Neural crest cell (in vitro differentiated cells): ENCODE measurements around the gene MTRFR. TPM values are rescaled to one million over a fixed set of nuclear protein-coding genes. Genes with fewer than 3 reads are reported as not detected.

Experiments used
- DNase-seq: peaks from one replicate; pipeline ENCODE4 v3.0.0; 2021; ENCODE audit warnings: low read depth, mixed read lengths, low spot score
- H3K27ac Mint-ChIP-seq: one replicate; pipeline ENCODE4 v1.8.0; 2021; ENCODE audit warnings: mild to moderate bottlenecking, mixed read lengths; ENCODE audit not compliant: unreplicated experiment
- H3K27me3 Mint-ChIP-seq: 2 replicates; pipeline ENCODE4 v1.8.0; 2021; ENCODE audit warnings: low read depth, mild to moderate bottlenecking, mixed read lengths
- H3K36me3 Mint-ChIP-seq: 2 replicates; pipeline ENCODE4 v1.8.0; 2021; ENCODE audit warnings: low read depth, mild to moderate bottlenecking, mixed read lengths
- H3K4me1 Mint-ChIP-seq: 2 replicates; pipeline ENCODE4 v1.8.0; 2021; ENCODE audit warnings: mixed read lengths
- H3K4me3 Mint-ChIP-seq: one replicate; pipeline ENCODE4 v1.8.0; 2021; ENCODE audit warnings: mild to moderate bottlenecking, mixed read lengths
- H3K9me3 Mint-ChIP-seq: 2 replicates; pipeline ENCODE4 v1.8.0; 2021; ENCODE audit warnings: mixed read lengths
- total RNA-seq: library from RNA; stranded (reverse); gene quantifications from 2 replicates; pipeline ENCODE4 v1.2.1, GENCODE V29; 2021
- TF ChIP-seq, protein P1 (sequence below): fragments of 200-600 bp; sonication (generic); conservative IDR thresholded peaks from 2 replicates; pipeline ENCODE4 v1.5.0; 2021; ENCODE audit warnings: antibody characterized with exemption, mild to moderate bottlenecking

Gene MTRFR
- total RNA-seq, 1 donor from 2014 or later, result 19.0 TPM

GRCh38 chr12:123223241-123223668 lies 10.0 kb upstream of the MTRFR start:
- no peak for DNase-seq
- Mint-ChIP-seq H3K4me1 (peaks cover 9% of the 10 kb centered on the region), H3K9me3 (no peaks in the 10 kb centered on the region), H3K27ac (no peak overlapping the region), H3K27me3 (no peaks in the 10 kb centered on the region), H3K4me3 (no peak overlapping the region), H3K36me3 (peaks cover 2% of the 10 kb centered on the region)
- TF ChIP-seq, protein P1, sequence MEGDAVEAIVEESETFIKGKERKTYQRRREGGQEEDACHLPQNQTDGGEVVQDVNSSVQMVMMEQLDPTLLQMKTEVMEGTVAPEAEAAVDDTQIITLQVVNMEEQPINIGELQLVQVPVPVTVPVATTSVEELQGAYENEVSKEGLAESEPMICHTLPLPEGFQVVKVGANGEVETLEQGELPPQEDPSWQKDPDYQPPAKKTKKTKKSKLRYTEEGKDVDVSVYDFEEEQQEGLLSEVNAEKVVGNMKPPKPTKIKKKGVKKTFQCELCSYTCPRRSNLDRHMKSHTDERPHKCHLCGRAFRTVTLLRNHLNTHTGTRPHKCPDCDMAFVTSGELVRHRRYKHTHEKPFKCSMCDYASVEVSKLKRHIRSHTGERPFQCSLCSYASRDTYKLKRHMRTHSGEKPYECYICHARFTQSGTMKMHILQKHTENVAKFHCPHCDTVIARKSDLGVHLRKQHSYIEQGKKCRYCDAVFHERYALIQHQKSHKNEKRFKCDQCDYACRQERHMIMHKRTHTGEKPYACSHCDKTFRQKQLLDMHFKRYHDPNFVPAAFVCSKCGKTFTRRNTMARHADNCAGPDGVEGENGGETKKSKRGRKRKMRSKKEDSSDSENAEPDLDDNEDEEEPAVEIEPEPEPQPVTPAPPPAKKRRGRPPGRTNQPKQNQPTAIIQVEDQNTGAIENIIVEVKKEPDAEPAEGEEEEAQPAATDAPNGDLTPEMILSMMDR, result no peak

DNA sequence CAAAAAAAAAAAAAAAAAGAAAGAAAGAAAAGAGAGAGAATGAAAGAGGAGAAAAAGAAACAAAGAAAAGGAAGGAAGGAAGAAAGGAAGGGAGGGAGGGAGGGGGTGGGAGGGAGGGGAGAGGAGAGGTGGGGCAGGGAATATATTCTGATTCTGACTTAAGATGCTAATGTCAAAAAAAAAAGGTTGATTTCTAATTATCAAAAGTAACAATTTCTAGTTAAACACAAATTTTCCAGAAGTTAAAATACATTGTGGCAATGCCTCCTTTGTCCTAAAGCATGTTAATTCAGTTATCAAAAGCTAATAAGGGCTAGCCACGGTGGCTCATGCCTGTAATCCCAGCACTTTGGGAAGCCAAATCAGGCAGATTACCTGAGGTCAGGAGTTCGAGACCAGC lies 7.8 kb upstream of the MTRFR start:
- Mint-ChIP-seq H3K9me3 (no peaks in the 10 kb centered on the region), H3K36me3 (peaks cover 2% of the 10 kb centered on the region), H3K27ac (no peak overlapping the region), H3K4me3 (no peak overlapping the region), H3K27me3 (no peaks in the 10 kb centered on the region), H3K4me1 (peaks cover 21% of the 10 kb centered on the region)
- no peak for DNase-seq
- TF ChIP-seq, protein P1, result no peak

- H3K36me3 Mint-ChIP-seq, result peaks cover 2% of the 10 kb centered on the region
- peaks cover 38% of the 10 kb centered on the region for H3K4me1 Mint-ChIP-seq
- H3K27me3 Mint-ChIP-seq, result no peaks in the 10 kb centered on the region
- peak overlapping the region; percentile 29 for H3K4me3 Mint-ChIP-seq
- no peaks in the 10 kb centered on the region for H3K9me3 Mint-ChIP-seq
- TF ChIP-seq, protein P1, result no peak
- DNase-seq, result no peak
- peak overlapping the region; percentile 69 for H3K27ac Mint-ChIP-seq
Observed at GRCh38 chr12:123227581-123228258, 5.5 kb upstream of the MTRFR start.

DNA sequence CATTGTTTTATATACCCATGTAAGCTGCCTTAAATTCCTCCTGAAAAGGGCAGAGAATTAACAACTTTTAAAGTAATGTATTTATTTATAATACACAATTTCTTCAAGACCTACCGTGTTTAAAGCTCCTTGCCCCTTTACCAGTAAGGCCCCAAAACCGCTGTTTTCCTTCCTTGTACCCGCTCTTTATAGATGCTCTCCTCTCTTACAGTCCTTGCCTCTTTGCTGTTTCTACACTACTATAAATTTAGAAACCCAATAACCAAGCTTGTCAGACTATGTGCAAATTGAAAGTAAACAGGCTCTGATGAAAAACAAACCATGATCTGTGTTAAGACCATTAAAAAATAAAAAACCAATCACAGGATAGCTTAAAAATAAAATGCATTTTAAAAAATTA lies 4.2 kb upstream of the MTRFR start:
- Mint-ChIP-seq H3K36me3 (peaks cover 2% of the 10 kb centered on the region), H3K4me3 (peak overlapping the region; percentile 36), H3K9me3 (no peaks in the 10 kb centered on the region), H3K27me3 (no peaks in the 10 kb centered on the region), H3K27ac (no peak overlapping the region), H3K4me1 (peaks cover 45% of the 10 kb centered on the region)
- TF ChIP-seq, protein P1, result no peak
- no peak for DNase-seq

GRCh38 chr12:123231931-123232330 lies 1.3 kb upstream of the MTRFR start:
- Mint-ChIP-seq H3K4me1 (peaks cover 51% of the 10 kb centered on the region), H3K9me3 (no peaks in the 10 kb centered on the region), H3K27ac (no peak overlapping the region), H3K36me3 (peaks cover 2% of the 10 kb centered on the region), H3K27me3 (no peaks in the 10 kb centered on the region), H3K4me3 (peak overlapping the region; percentile 95)
- no peak for DNase-seq
- TF ChIP-seq, protein P1, result no peak
